ENCODE measurements around the gene KIF9.
"Not testable (repeated sequence)": the region's sequence is repeated elsewhere in the genome, so short reads cannot be mapped to it uniquely, and the experiment has no call there.

KIF9 gene

GRCh38 chr3:47270526-47270925, 12.1 kb downstream of the KIF9 start:
- no peak overlapping the region for H3K4me3 ChIP-seq (ENCODE audit: low read length in 2 of 2)
- H3K27me3 ChIP-seq (ENCODE audit: control insufficient read depth in 1 of 2, insufficient read depth in 2 of 2, low read length in 2 of 2), result no peaks in the 10 kb centered on the region
- peaks cover 5% of the 10 kb centered on the region for H3K4me1 ChIP-seq (ENCODE audit: control insufficient read depth, insufficient read depth, low read length)
- H3K9ac ChIP-seq (ENCODE audit: low read length in 2 of 2), result no peak overlapping the region
- H3K36me3 ChIP-seq (ENCODE audit: control insufficient read depth in 2 of 2, insufficient read depth in 2 of 2, low read length in 2 of 2), result peaks cover 3 to 4% of the 10 kb centered on the region in 2 donors
- no peaks in the 10 kb centered on the region for H3K9me3 ChIP-seq (ENCODE audit: control insufficient read depth in 2 of 2, low read length in 2 of 2)
- H3K27ac ChIP-seq (ENCODE audit: low read length), result no peak overlapping the region

GRCh38 chr3:47267490-47267824, 15.1 kb downstream of the KIF9 start:
- Histone ChIP-seq H3K36me3 (ENCODE audit: control insufficient read depth in 2 of 2, insufficient read depth in 2 of 2, low read length in 2 of 2) (no peaks in the 10 kb centered on the region), H3K9me3 (ENCODE audit: control insufficient read depth in 2 of 2, low read length in 2 of 2) (no peaks in the 10 kb centered on the region), H3K4me1 (ENCODE audit: control insufficient read depth, insufficient read depth, low read length) (peaks cover 5% of the 10 kb centered on the region), H3K4me3 (ENCODE audit: low read length in 2 of 2) (no peak overlapping the region), H3K27me3 (ENCODE audit: control insufficient read depth in 1 of 2, insufficient read depth in 2 of 2, low read length in 2 of 2) (no peaks in the 10 kb centered on the region), H3K9ac (ENCODE audit: low read length in 2 of 2) (no peak overlapping the region), H3K27ac (ENCODE audit: low read length) (no peak overlapping the region)

GRCh38 chr3:47266709-47267489, 15.7 kb downstream of the KIF9 start:
- H3K27me3 ChIP-seq (ENCODE audit: control insufficient read depth in 1 of 2, insufficient read depth in 2 of 2, low read length in 2 of 2), result no peaks in the 10 kb centered on the region
- no peak overlapping the region for H3K27ac ChIP-seq (ENCODE audit: low read length)
- H3K4me3 ChIP-seq (ENCODE audit: low read length in 2 of 2), result no peak overlapping the region
- H3K9ac ChIP-seq (ENCODE audit: low read length in 2 of 2), result no peak overlapping the region
- peaks cover 5% of the 10 kb centered on the region for H3K4me1 ChIP-seq (ENCODE audit: control insufficient read depth, insufficient read depth, low read length)
- H3K36me3 ChIP-seq (ENCODE audit: control insufficient read depth in 2 of 2, insufficient read depth in 2 of 2, low read length in 2 of 2), result no peaks in the 10 kb centered on the region
- no peaks in the 10 kb centered on the region for H3K9me3 ChIP-seq (ENCODE audit: control insufficient read depth in 2 of 2, low read length in 2 of 2)

GRCh38 chr3:47265725-47266428, 16.7 kb downstream of the KIF9 start:
- no peak overlapping the region for H3K27ac ChIP-seq (ENCODE audit: low read length)
- no peaks in the 10 kb centered on the region for H3K9me3 ChIP-seq (ENCODE audit: control insufficient read depth in 2 of 2, low read length in 2 of 2)
- H3K9ac ChIP-seq (ENCODE audit: low read length in 2 of 2), result no peak overlapping the region
- H3K4me1 ChIP-seq (ENCODE audit: control insufficient read depth, insufficient read depth, low read length), result peaks cover 5% of the 10 kb centered on the region
- H3K36me3 ChIP-seq (ENCODE audit: control insufficient read depth in 2 of 2, insufficient read depth in 2 of 2, low read length in 2 of 2), result no peaks in the 10 kb centered on the region
- H3K27me3 ChIP-seq (ENCODE audit: control insufficient read depth in 1 of 2, insufficient read depth in 2 of 2, low read length in 2 of 2), result no peaks in the 10 kb centered on the region
- no peak overlapping the region for H3K4me3 ChIP-seq (ENCODE audit: low read length in 2 of 2)

GRCh38 chr3:47265008-47265407, 17.6 kb downstream of the KIF9 start:
- Histone ChIP-seq H3K27me3 (ENCODE audit: control insufficient read depth in 1 of 2, insufficient read depth in 2 of 2, low read length in 2 of 2) (no peaks in the 10 kb centered on the region), H3K36me3 (ENCODE audit: control insufficient read depth in 2 of 2, insufficient read depth in 2 of 2, low read length in 2 of 2) (no peaks in the 10 kb centered on the region), H3K9ac (ENCODE audit: low read length in 2 of 2) (no peak overlapping the region), H3K9me3 (ENCODE audit: control insufficient read depth in 2 of 2, low read length in 2 of 2) (no peaks in the 10 kb centered on the region), H3K27ac (ENCODE audit: low read length) (no peak overlapping the region), H3K4me3 (ENCODE audit: low read length in 2 of 2) (no peak overlapping the region), H3K4me1 (ENCODE audit: control insufficient read depth, insufficient read depth, low read length) (peaks cover 5% of the 10 kb centered on the region)

- H3K9me3 ChIP-seq (ENCODE audit: control insufficient read depth in 2 of 2, low read length in 2 of 2), result no peaks in the 10 kb centered on the region
- no peak overlapping the region for H3K27ac ChIP-seq (ENCODE audit: low read length)
- no peaks in the 10 kb centered on the region for H3K4me1 ChIP-seq (ENCODE audit: control insufficient read depth, insufficient read depth, low read length)
- H3K9ac ChIP-seq (ENCODE audit: low read length in 2 of 2), result no peak overlapping the region
- no peaks in the 10 kb centered on the region for H3K36me3 ChIP-seq (ENCODE audit: control insufficient read depth in 2 of 2, insufficient read depth in 2 of 2, low read length in 2 of 2)
- H3K27me3 ChIP-seq (ENCODE audit: control insufficient read depth in 1 of 2, insufficient read depth in 2 of 2, low read length in 2 of 2), result no peaks in the 10 kb centered on the region
- no peak overlapping the region for H3K4me3 ChIP-seq (ENCODE audit: low read length in 2 of 2)
These were observed 21.3 kb downstream of the KIF9 start for GRCh38 chr3:47261301-47261700.

- Histone ChIP-seq H3K27ac (ENCODE audit: low read length) (no peak overlapping the region), H3K9ac (ENCODE audit: low read length in 2 of 2) (no peak overlapping the region), H3K27me3 (ENCODE audit: control insufficient read depth in 1 of 2, insufficient read depth in 2 of 2, low read length in 2 of 2) (no peaks in the 10 kb centered on the region)
These were observed 22.0 kb downstream of the KIF9 start for GRCh38 chr3:47260605-47261004.

GRCh38 chr3:47259114-47259513, 23.5 kb downstream of the KIF9 start:
- H3K4me1 ChIP-seq (ENCODE audit: control insufficient read depth, insufficient read depth, low read length), result no peaks in the 10 kb centered on the region

More at GRCh38 chr3:47260605-47261004, 22.0 kb downstream of the KIF9 start:
- Histone ChIP-seq H3K9me3 (ENCODE audit: control insufficient read depth in 2 of 2, low read length in 2 of 2) (no peaks in the 10 kb centered on the region), H3K4me3 (ENCODE audit: low read length in 2 of 2) (no peak overlapping the region), H3K36me3 (ENCODE audit: control insufficient read depth in 2 of 2, insufficient read depth in 2 of 2, low read length in 2 of 2) (no peaks in the 10 kb centered on the region), H3K4me1 (ENCODE audit: control insufficient read depth, insufficient read depth, low read length) (no peaks in the 10 kb centered on the region)

GRCh38 chr3:47256331-47256730, 26.3 kb downstream of the KIF9 start:
- H3K4me1 ChIP-seq (ENCODE audit: control insufficient read depth, insufficient read depth, low read length); H3K27me3 ChIP-seq (ENCODE audit: control insufficient read depth in 1 of 2, insufficient read depth in 2 of 2, low read length in 2 of 2); H3K9me3 ChIP-seq (ENCODE audit: control insufficient read depth in 2 of 2, low read length in 2 of 2); H3K4me3 ChIP-seq (ENCODE audit: low read length in 2 of 2); H3K27ac ChIP-seq (ENCODE audit: low read length); H3K9ac ChIP-seq (ENCODE audit: low read length in 2 of 2); H3K36me3 ChIP-seq (ENCODE audit: control insufficient read depth in 2 of 2, insufficient read depth in 2 of 2, low read length in 2 of 2): not testable (repeated sequence)

More at GRCh38 chr3:47259114-47259513, 23.5 kb downstream of the KIF9 start:
- Histone ChIP-seq H3K36me3 (ENCODE audit: control insufficient read depth in 2 of 2, insufficient read depth in 2 of 2, low read length in 2 of 2) (no peaks in the 10 kb centered on the region), H3K9me3 (ENCODE audit: control insufficient read depth in 2 of 2, low read length in 2 of 2) (no peaks in the 10 kb centered on the region), H3K9ac (ENCODE audit: low read length in 2 of 2) (no peak overlapping the region), H3K27me3 (ENCODE audit: control insufficient read depth in 1 of 2, insufficient read depth in 2 of 2, low read length in 2 of 2) (no peaks in the 10 kb centered on the region), H3K4me3 (ENCODE audit: low read length in 2 of 2) (no peak overlapping the region), H3K27ac (ENCODE audit: low read length) (no peak overlapping the region)

GRCh38 chr3:47251689-47252088, 30.9 kb downstream of the KIF9 start:
- Histone ChIP-seq H3K4me1 (ENCODE audit: control insufficient read depth, insufficient read depth, low read length) (no peaks in the 10 kb centered on the region), H3K9ac (ENCODE audit: low read length in 2 of 2) (no peak overlapping the region), H3K27ac (ENCODE audit: low read length) (no peak overlapping the region), H3K36me3 (ENCODE audit: control insufficient read depth in 2 of 2, insufficient read depth in 2 of 2, low read length in 2 of 2) (no peaks in the 10 kb centered on the region), H3K9me3 (ENCODE audit: control insufficient read depth in 2 of 2, low read length in 2 of 2) (no peaks in the 10 kb centered on the region), H3K4me3 (ENCODE audit: low read length in 2 of 2) (no peak overlapping the region), H3K27me3 (ENCODE audit: control insufficient read depth in 1 of 2, insufficient read depth in 2 of 2, low read length in 2 of 2) (no peaks in the 10 kb centered on the region)

GRCh38 chr3:47251085-47251484, 31.5 kb downstream of the KIF9 start:
- H3K9ac ChIP-seq (ENCODE audit: low read length in 2 of 2); H3K4me1 ChIP-seq (ENCODE audit: control insufficient read depth, insufficient read depth, low read length); H3K9me3 ChIP-seq (ENCODE audit: control insufficient read depth in 2 of 2, low read length in 2 of 2); H3K36me3 ChIP-seq (ENCODE audit: control insufficient read depth in 2 of 2, insufficient read depth in 2 of 2, low read length in 2 of 2); H3K27ac ChIP-seq (ENCODE audit: low read length); H3K4me3 ChIP-seq (ENCODE audit: low read length in 2 of 2); H3K27me3 ChIP-seq (ENCODE audit: control insufficient read depth in 1 of 2, insufficient read depth in 2 of 2, low read length in 2 of 2): not testable (repeated sequence)
